Activated naive CD4-positive, alpha-beta T cell treated with anti-CD3 and anti-CD28 coated beads, Interleukin-2, amount 10 ng/mL, durations not matched to agents 7 days and 5 days (primary cell): ENCODE measurements around the gene TNN.

ENCODE experiments used
- CTCF ChIA-PET: fragments of 350-600 bp; sonication (Branson Sonifier 250); formaldehyde crosslinking; loops from one replicate; lab custom pipeline; 2021; ENCODE audit warnings: antibody characterized with exemption; lab: Charles Lee
- DNase-seq: peaks from one replicate; pipeline ENCODE4 v3.0.0-alpha.2; 2020
- H3K27ac Mint-ChIP-seq: one replicate; pipeline ENCODE4 v1.8.0; 2021; ENCODE audit warnings: mild to moderate bottlenecking, moderate library complexity, mixed read lengths
- H3K27me3 Mint-ChIP-seq: one replicate; pipeline ENCODE4 v1.8.0; 2021; ENCODE audit warnings: mild to moderate bottlenecking, mixed read lengths
- H3K36me3 Mint-ChIP-seq: one replicate; pipeline ENCODE4 v1.8.0; 2021; ENCODE audit warnings: mixed read lengths
- H3K4me1 Mint-ChIP-seq: one replicate; pipeline ENCODE4 v1.8.0; 2021; ENCODE audit warnings: mixed read lengths
- H3K4me3 Mint-ChIP-seq: one replicate; pipeline ENCODE4 v1.8.0; 2021; ENCODE audit warnings: mild to moderate bottlenecking, moderate library complexity, mixed read lengths
- H3K9me3 Mint-ChIP-seq: one replicate; pipeline ENCODE4 v1.8.0; 2021; ENCODE audit warnings: mixed read lengths

The TNN gene

DNA sequence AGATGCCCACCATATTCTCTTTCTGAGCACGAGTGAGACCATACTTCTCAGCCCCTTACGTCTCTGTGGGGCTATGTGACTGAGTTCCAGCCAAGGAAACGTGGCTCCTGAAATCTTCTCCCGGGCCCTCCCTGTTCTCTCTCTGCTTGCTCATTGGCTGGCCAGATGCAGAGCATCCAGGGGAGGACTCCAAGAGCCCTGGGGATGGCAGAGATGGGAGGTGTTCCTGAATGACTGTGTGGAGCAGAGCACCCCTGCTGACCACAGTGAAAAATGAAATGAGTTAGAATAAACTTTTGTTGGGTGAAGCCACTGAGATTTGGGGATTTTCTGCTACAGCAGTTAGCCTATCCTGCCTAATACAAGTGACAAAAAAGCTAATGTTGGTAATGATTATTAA is 101.1 kb downstream of the TNN start:
- CTCF ChIA-PET = interaction anchor here (1.8 to 3.6 kb wide), 4 partner anchors 14 to 151 kb away, joined by 4 to 11 read pairs (median 7); no protein-coding TSS in a partner anchor
- Mint-ChIP-seq H3K4me1 (peaks cover 49% of the 10 kb centered on the region), H3K9me3 (no peaks in the 10 kb centered on the region), H3K36me3 (peaks cover 69% of the 10 kb centered on the region), H3K27me3 (no peaks in the 10 kb centered on the region), H3K4me3 (no peak overlapping the region), H3K27ac (peak overlapping the region; percentile 42)
- DNase-seq = no peak

DNA sequence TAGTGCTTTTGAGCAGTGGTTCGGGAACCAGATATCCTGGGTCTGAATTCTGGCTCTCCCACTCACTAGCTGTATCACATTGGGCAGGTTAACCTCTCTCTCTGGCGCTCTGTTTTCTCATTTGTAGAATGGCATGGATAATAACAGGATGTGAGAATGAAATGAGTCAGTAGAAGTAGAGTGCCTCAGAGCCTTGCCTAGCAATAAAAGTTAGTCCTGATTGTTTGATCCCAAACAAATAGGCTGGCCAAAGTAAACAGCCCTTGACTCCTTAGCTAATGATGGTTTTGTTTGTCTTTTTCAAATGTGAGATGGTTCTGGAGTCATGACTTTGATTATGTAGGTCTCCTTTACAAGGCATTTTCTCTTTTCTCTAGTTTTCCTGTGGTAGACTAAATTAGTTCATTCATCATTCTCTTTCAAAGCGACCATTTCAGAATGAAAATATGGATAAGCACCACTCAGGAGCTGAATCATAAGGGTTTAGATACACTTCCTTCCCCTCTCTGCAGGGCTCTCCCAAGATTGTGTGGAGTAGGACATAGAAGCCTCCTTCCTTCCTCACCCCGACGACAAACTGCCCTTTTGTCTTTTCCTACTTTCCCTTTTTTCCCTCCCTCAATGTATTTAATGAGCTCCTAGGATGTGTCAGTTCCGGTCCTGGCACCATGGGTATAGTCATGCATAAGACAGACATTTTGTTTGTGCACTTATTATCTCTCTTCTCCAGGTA is 101.8 kb downstream of the TNN start:
- no peaks in the 10 kb centered on the region for H3K9me3 Mint-ChIP-seq
- peaks cover 54% of the 10 kb centered on the region for H3K4me1 Mint-ChIP-seq
- H3K4me3 Mint-ChIP-seq = no peak overlapping the region
- no peaks in the 10 kb centered on the region for H3K27me3 Mint-ChIP-seq
- CTCF ChIA-PET = interaction anchor here (1.8 to 3.6 kb wide), 4 partner anchors 15 to 150 kb away, joined by 4 to 11 read pairs (median 7); no protein-coding TSS in a partner anchor
- H3K27ac Mint-ChIP-seq = peak overlapping the region; percentile 60
- DNase-seq = no peak
- peaks cover 73% of the 10 kb centered on the region for H3K36me3 Mint-ChIP-seq

DNA sequence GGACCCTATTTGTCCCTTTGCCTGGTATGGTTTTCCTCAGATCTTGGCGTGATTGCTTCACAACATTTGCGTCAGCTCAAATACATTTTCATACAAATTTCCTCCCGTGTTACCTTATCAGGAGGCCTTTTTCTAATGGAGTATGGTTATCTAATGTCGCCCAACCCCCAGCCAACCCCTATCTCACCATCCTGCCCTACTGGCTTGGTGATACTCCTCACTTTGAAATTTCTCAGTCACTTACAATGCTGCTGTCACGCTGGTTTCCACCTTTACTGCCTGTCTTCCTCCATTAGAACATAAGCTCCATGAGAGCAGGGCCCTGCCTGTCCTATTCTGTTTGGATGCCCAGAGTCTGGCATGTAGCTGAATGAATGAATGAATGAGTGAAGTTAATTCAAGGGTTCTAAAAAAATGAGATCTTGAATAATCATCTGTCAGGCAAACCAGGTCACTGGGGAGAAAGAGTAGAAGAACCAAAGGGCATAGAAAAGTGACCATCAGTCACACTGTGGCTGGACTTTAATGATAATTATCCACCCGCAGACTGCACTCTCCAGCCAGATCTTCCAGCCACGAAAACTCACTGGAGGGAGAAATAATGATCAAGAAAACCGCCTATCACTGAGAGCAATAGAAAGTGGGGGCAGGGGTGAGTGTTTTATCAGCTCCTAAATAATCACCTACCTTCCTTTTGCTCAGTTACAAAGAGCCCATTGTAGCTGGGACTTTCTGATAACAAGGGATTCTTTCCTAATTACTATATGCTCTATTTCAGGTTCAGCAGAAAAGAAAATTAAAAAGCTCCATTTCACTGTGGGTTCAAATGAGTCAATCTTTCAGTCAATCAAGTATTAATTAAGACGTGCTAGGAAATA is 103.6 kb downstream of the TNN start:
- Mint-ChIP-seq H3K4me3 (no peak overlapping the region), H3K27ac (no peak overlapping the region)

DNA sequence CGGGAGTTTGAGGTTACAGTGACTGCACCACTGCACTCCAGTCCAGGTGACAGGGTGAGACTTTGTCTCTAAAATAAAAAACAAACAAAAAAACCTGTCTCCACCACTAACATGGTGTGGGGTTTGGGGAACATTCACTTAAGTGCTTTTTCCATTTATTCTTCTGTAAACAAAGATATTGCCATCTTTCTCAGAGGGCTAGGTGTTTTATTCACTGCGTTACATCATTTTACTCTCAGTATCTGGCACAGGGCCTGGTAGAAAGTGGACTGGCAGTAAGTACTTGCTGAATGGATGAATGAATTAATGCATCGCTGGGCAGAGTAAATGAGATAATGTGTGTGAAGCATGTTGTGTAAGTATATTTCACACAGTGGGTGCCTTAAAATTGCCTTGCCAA is 104.9 kb downstream of the TNN start:
- no peaks in the 10 kb centered on the region for H3K9me3 Mint-ChIP-seq
- no peak overlapping the region for H3K4me3 Mint-ChIP-seq
- H3K36me3 Mint-ChIP-seq = peaks cover 79% of the 10 kb centered on the region
- H3K4me1 Mint-ChIP-seq = peaks cover 58% of the 10 kb centered on the region
- no peak for DNase-seq
- CTCF ChIA-PET = interaction anchor here (1.2 kb wide), 1 partner anchor 22 kb away, joined by 3 read pairs; no protein-coding TSS in a partner anchor
- no peaks in the 10 kb centered on the region for H3K27me3 Mint-ChIP-seq
- no peak overlapping the region for H3K27ac Mint-ChIP-seq

More for the DNA sequence above, 103.6 kb downstream of the TNN start:
- Mint-ChIP-seq H3K36me3 (peaks cover 79% of the 10 kb centered on the region), H3K9me3 (no peaks in the 10 kb centered on the region), H3K27me3 (no peaks in the 10 kb centered on the region), H3K4me1 (peaks cover 62% of the 10 kb centered on the region)
- DNase-seq = no peak
- CTCF ChIA-PET = interaction anchor here (1.0 to 3.6 kb wide), 5 partner anchors 16 to 148 kb away, joined by 3 to 11 read pairs (median 3); no protein-coding TSS in a partner anchor

DNA sequence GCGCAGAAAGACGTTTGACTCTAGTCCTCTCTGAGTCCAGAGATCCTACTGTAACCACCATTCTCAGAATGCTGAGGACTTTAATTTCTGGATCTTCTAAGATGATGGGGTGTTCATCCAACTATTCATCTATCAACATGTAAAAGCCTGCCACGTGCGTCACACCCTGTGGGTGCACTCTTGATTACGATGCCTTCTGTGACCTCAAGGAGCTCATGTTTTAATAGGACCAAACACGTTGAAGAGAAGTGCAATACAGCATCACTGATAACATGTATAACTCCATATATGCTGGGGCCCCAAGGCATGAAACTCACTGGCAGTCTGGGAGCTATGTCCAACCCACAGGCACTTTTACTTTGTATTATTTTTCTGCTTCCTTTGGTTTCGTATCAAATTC is 105.9 kb downstream of the TNN start:
- Mint-ChIP-seq H3K9me3 (no peaks in the 10 kb centered on the region), H3K36me3 (peaks cover 80% of the 10 kb centered on the region), H3K4me1 (peaks cover 58% of the 10 kb centered on the region), H3K27me3 (no peaks in the 10 kb centered on the region), H3K4me3 (no peak overlapping the region), H3K27ac (no peak overlapping the region)
- no peak for DNase-seq
- CTCF ChIA-PET = interaction anchor here (0.5 to 1.9 kb wide), 9 partner anchors 7 to 166 kb away, joined by 3 to 10 read pairs (median 4); no protein-coding TSS in a partner anchor

DNA sequence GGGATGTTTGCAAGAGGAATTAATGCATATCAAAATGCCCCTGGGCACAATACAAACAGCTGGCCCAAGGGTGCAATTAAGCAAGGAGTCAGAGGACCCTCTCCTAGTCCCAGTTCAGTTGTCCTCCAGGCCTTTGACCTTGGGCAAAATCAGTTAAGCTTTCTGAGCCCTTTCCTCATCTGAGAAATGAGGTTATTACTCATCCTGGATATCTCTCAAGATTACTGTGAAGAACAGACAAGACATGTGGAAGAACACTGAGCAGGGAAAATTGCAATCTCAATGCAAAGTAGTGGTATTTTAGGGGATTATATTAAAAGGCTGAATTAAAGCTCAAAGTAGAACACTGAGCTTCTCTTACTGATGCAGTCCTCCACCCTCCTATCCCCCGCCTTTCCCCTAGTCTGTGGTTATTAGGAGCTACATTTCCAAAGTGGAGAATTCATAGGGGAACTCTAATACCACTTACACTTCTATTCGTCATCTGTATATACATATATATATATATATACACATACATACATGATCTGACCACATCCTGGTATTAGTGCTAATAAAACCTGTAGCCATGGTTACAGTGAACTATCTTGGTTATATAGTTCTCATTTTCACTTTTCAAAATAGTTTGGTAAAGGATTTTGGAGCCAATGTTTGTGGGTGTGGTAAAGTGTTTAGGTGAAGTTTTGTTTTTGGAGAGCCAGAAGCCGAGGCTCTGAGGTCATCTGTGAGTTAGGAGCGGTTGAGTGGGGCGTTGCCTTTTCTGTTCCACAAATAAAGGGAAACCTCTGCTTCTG is 106.9 kb downstream of the TNN start:
- Mint-ChIP-seq H3K4me1 (peaks cover 51% of the 10 kb centered on the region), H3K9me3 (no peaks in the 10 kb centered on the region), H3K4me3 (no peak overlapping the region), H3K27me3 (no peaks in the 10 kb centered on the region), H3K27ac (peak overlapping the region; percentile 50), H3K36me3 (peaks cover 78% of the 10 kb centered on the region)
- DNase-seq = no peak
- CTCF ChIA-PET = interaction anchor here (0.9 to 1.9 kb wide), 7 partner anchors 8 to 145 kb away, joined by 3 to 10 read pairs (median 5); no protein-coding TSS in a partner anchor

DNA sequence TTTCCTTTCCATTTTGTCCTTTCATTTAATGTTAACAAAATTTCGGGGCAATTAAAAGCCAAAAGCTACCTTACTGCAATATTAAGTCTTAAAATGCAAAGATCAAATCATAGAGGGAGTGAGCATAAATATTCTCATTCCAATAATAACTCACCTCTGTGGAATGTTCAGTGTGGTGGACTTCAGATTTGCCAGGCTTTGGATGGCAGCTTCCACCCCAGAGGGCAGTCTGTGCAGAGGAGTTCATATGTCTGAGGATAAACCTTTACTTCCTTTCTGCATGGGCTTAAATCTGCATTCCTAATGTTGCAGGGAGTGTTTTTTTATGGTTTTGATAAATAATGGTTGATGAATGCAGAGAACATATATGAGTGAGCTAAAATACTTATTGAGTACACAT is 108.6 kb downstream of the TNN start:
- Mint-ChIP-seq H3K27me3 (no peaks in the 10 kb centered on the region), H3K9me3 (no peaks in the 10 kb centered on the region), H3K4me1 (peaks cover 45% of the 10 kb centered on the region), H3K27ac (no peak overlapping the region), H3K36me3 (peaks cover 74% of the 10 kb centered on the region), H3K4me3 (no peak overlapping the region)
- CTCF ChIA-PET = interaction anchor here (0.6 kb wide), 1 partner anchor 33 kb away, joined by 3 read pairs; no protein-coding TSS in a partner anchor
- DNase-seq = no peak

DNA sequence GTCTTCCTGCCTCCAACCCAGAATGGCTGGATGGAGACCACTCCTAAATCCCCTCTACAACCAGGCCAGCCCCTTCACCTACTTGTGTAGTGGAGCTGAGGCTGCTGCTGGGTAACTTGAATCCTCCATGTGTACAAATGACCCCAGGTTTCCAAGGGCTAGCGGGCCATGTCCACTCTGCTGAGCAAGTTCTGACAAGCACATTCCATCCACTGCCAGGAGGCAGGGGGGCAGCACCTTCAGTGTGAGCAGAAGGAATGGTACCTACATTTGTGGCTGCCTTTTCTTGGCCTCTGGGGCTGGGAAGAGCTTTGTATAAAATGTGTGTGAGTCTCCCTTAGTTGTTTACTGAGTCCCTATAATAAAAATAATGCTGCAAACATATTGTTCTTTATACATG is 110.4 kb downstream of the TNN start:
- no peak for DNase-seq
- CTCF ChIA-PET = interaction anchor here (1.3 kb wide), 1 partner anchor 23 kb away, joined by 4 read pairs; no protein-coding TSS in a partner anchor
- Mint-ChIP-seq H3K4me3 (no peak overlapping the region), H3K27ac (no peak overlapping the region), H3K4me1 (peaks cover 49% of the 10 kb centered on the region), H3K27me3 (no peaks in the 10 kb centered on the region), H3K9me3 (no peaks in the 10 kb centered on the region), H3K36me3 (peaks cover 78% of the 10 kb centered on the region)

DNA sequence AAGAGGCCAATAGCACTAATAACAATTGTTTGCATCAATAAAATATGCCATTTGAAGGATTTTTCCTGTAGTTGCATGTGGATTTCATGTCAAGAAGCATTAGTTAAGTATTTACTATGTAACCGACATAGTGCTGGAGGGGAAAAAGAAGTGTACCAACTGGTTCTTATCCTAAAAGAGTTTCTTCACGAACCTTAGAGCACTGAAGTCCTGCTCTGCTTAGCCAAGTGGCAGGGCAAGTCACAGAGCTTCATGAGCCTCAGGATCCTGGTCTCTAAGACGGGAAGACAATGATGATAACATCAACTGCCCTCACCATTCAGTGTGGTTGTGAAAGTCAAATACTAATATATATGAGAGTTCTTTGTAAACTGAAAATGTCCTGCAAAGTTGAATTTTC is 110.8 kb downstream of the TNN start:
- no peak overlapping the region for H3K27ac Mint-ChIP-seq
- no peaks in the 10 kb centered on the region for H3K27me3 Mint-ChIP-seq
- H3K9me3 Mint-ChIP-seq = no peaks in the 10 kb centered on the region
- H3K4me3 Mint-ChIP-seq = no peak overlapping the region
- peaks cover 53% of the 10 kb centered on the region for H3K4me1 Mint-ChIP-seq
- H3K36me3 Mint-ChIP-seq = peaks cover 79% of the 10 kb centered on the region
- CTCF ChIA-PET = no interaction called here
- no peak for DNase-seq

DNA sequence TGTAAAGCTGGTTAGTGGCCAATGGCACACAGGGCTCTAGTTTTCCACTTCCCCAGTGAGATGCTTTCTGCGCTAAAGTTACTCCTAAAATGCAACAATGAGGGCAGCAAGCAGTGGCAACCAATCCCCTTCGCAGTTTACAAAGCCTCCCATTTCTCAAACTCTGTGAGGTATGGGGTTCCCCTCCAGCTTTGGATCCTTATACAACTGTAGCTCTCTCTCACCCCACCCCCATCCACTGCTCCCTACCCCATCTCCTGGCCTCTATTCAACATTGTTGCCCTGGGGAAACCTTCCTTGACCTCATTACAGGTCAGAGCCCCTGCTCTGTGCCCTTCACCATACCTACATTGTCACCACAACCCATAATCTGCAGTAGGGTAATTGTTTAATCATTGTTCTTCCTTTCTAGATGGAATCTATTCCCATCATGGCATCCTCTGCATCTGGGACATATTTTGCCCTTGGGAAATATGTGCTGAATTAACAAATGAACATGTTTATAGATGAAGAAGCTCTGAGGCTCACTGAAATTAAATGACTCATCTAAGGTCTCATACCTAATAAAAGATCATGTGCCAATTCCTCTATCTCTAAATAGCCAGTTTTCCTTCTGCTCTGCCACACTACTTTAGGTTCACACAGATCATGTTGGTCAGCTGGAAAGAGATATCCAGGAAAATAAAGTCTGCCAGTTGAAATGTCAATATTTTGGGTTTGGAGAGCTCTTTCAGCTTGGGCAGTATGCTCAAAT is 112.4 kb downstream of the TNN start:
- Mint-ChIP-seq H3K27ac (no peak overlapping the region), H3K4me3 (no peak overlapping the region), H3K27me3 (no peaks in the 10 kb centered on the region), H3K36me3 (peaks cover 76% of the 10 kb centered on the region), H3K9me3 (no peaks in the 10 kb centered on the region), H3K4me1 (peaks cover 54% of the 10 kb centered on the region)
- DNase-seq = no peak
- CTCF ChIA-PET = interaction anchor here (0.8 to 2.3 kb wide), 3 partner anchors 25 to 138 kb away, joined by 3 to 5 read pairs (median 4); no protein-coding TSS in a partner anchor

DNA sequence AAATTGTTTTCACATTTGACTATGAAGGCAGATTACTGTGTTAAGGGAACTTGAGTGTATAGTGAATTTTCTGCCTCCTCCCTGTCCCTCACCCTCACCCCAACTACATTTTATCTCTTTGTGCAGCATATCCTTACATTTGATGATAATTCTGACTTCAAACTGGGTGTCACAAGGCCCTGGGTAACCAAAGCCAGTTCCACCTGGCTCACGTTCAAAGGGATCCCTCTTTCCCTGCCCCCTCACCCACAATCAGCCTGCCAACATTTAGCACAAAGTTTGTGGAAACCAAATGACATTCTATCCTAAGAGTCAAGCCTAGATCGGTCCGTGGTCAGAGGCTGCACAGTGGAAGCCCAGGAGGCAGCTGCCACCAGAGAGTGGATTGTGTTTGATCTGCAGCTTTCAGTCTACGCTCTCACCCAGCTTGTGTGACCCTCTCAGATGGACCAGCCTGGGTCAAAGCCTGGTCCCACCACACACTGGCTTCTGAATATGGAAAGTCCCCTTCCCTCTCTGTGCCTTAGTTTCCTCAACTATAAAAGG is 114.6 kb downstream of the TNN start:
- Mint-ChIP-seq H3K27ac (no peak overlapping the region), H3K9me3 (no peaks in the 10 kb centered on the region)
- CTCF ChIA-PET = interaction anchor here (1.4 to 2.0 kb wide), 2 partner anchors 9 to 27 kb away, joined by 3 to 10 read pairs; no protein-coding TSS in a partner anchor

DNA sequence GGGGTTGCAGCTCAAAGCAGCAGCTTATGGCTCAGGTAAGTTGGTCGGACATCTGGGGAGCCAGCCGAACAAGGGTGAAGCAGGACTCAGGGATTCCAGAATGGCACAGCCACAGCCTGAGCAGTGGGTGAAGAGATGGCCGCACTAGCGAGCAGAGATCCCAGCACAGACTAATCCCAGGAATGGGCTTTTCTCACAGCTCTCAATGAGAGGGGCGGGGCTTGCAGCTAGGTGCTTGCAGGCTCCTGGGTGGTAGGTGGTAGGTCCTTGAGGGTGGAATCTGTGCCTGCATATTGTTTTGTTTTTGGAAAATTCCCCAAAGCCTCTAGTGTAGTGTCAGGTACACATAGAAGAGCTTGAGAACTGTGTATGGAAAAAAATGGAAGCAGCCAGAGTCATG is 116.0 kb downstream of the TNN start:
- H3K9me3 Mint-ChIP-seq = no peaks in the 10 kb centered on the region
- peaks cover 79% of the 10 kb centered on the region for H3K36me3 Mint-ChIP-seq
- no peaks in the 10 kb centered on the region for H3K27me3 Mint-ChIP-seq
- peak overlapping the region; percentile 59 for H3K27ac Mint-ChIP-seq
- no peak for DNase-seq
- peaks cover 78% of the 10 kb centered on the region for H3K4me1 Mint-ChIP-seq
- H3K4me3 Mint-ChIP-seq = no peak overlapping the region
- CTCF ChIA-PET = interaction anchor here (0.7 to 2.0 kb wide), 2 partner anchors 29 to 32 kb away, joined by 3 to 10 read pairs; no protein-coding TSS in a partner anchor

More for the DNA sequence above, 114.6 kb downstream of the TNN start:
- Mint-ChIP-seq H3K36me3 (peaks cover 78% of the 10 kb centered on the region), H3K4me1 (peaks cover 73% of the 10 kb centered on the region), H3K27me3 (no peaks in the 10 kb centered on the region), H3K4me3 (no peak overlapping the region)
- no peak for DNase-seq
